Nephron (organoid): Measurements from ENCODE around the gene ZNF48.

ENCODE experiments used
- H3K27ac Mint-ChIP-seq, 3 experiments: 2 replicates each; pipeline ENCODE4 v1.8.0; 2020; ENCODE audit warnings: mixed read lengths in 3 of 3, mild to moderate bottlenecking in 2 of 3, moderate library complexity in 1 of 3
- H3K27me3 Mint-ChIP-seq: 2 replicates; pipeline ENCODE4 v1.8.0; 2021; ENCODE audit warnings: low read depth, mild to moderate bottlenecking, moderate library complexity, mixed read lengths
- H3K36me3 Mint-ChIP-seq: 2 replicates; pipeline ENCODE4 v1.8.0; 2020; ENCODE audit warnings: low read depth, mixed read lengths
- H3K4me1 Mint-ChIP-seq: 2 replicates; pipeline ENCODE4 v1.8.0; 2020; ENCODE audit warnings: mixed read lengths
- H3K4me3 Mint-ChIP-seq, 3 experiments: 2 replicates each; pipeline ENCODE4 v1.8.0; 2020; ENCODE audit warnings: mild to moderate bottlenecking in 3 of 3, mixed read lengths in 3 of 3, moderate library complexity in 2 of 3
- H3K9me3 Mint-ChIP-seq: 2 replicates; pipeline ENCODE4 v1.8.0; 2020; ENCODE audit warnings: mixed read lengths
- CTCF ChIP-seq, 3 experiments: fragments of 200-600 bp; sonication (generic); IDR thresholded peaks; one replicate each; pipeline ENCODE4 v1.5.0; 2021; ENCODE audit warnings: antibody characterized with exemption in 3 of 3; ENCODE audit not compliant: unreplicated experiment in 3 of 3

The ZNF48 gene

GRCh38 chr16:30437511-30438046 lies 42.4 kb downstream of the ZNF48 start:
- no peak overlapping the region for H3K27ac Mint-ChIP-seq
- H3K4me3 Mint-ChIP-seq = no peak overlapping the region
- TF ChIP-seq CTCF (IDR thresholded peaks at IDR 0.05; ENCODE audit: unreplicated experiment in 3 of 3) = no peak
- H3K4me1 Mint-ChIP-seq = no peaks in the 10 kb centered on the region
- peaks cover 4% of the 10 kb centered on the region for H3K27me3 Mint-ChIP-seq
- no peaks in the 10 kb centered on the region for H3K9me3 Mint-ChIP-seq
- peaks cover 4% of the 10 kb centered on the region for H3K36me3 Mint-ChIP-seq

GRCh38 chr16:30438835-30439234 lies 43.6 kb downstream of the ZNF48 start:
- no peak for TF ChIP-seq CTCF (IDR thresholded peaks at IDR 0.05; ENCODE audit: unreplicated experiment in 3 of 3)
- Mint-ChIP-seq H3K4me1 (peaks cover 2% of the 10 kb centered on the region), H3K36me3 (peaks cover 14% of the 10 kb centered on the region), H3K27me3 (peaks cover 4% of the 10 kb centered on the region), H3K9me3 (peaks cover under 1% of the 10 kb centered on the region), H3K4me3 (no peak overlapping the region), H3K27ac (no peak overlapping the region)

GRCh38 chr16:30439720-30440348 lies 44.6 kb downstream of the ZNF48 start:
- no peak for TF ChIP-seq CTCF (IDR thresholded peaks at IDR 0.05; ENCODE audit: unreplicated experiment in 3 of 3)
- peaks cover 2% of the 10 kb centered on the region for H3K27me3 Mint-ChIP-seq

GRCh38 chr16:30443631-30444030 lies 48.4 kb downstream of the ZNF48 start:
- no peak for TF ChIP-seq CTCF (IDR thresholded peaks at IDR 0.05; ENCODE audit: unreplicated experiment in 3 of 3)
- Mint-ChIP-seq H3K27me3 (peaks cover 7% of the 10 kb centered on the region), H3K9me3 (peaks cover 5% of the 10 kb centered on the region), H3K36me3 (peaks cover 30% of the 10 kb centered on the region), H3K27ac (peak overlapping the region in 2 of 3 experiments; percentile 27 to 40), H3K4me3 (peak overlapping the region; percentile 87 to 94 (median 88)), H3K4me1 (peaks cover 17% of the 10 kb centered on the region)

More at GRCh38 chr16:30439720-30440348, 44.6 kb downstream of the ZNF48 start:
- Mint-ChIP-seq H3K9me3 (peaks cover 3% of the 10 kb centered on the region), H3K36me3 (peaks cover 22% of the 10 kb centered on the region), H3K4me3 (no peak overlapping the region), H3K4me1 (peaks cover 8% of the 10 kb centered on the region), H3K27ac (no peak overlapping the region)

- Mint-ChIP-seq H3K36me3 (peaks cover 30% of the 10 kb centered on the region), H3K4me1 (peaks cover 17% of the 10 kb centered on the region), H3K27ac (peak overlapping the region; percentile 81 to 89 (median 85)), H3K27me3 (peaks cover 7% of the 10 kb centered on the region), H3K4me3 (peak overlapping the region; percentile 87 to 94 (median 88)), H3K9me3 (peaks cover 5% of the 10 kb centered on the region)
- no peak for TF ChIP-seq CTCF (IDR thresholded peaks at IDR 0.05; ENCODE audit: unreplicated experiment in 3 of 3)
Measured at GRCh38 chr16:30444231-30445148, 49.3 kb downstream of the ZNF48 start.
